Karpas-422 (cell line): ENCODE measurements around the gene PDZK1IP1. TPM values are rescaled to one million over a fixed set of nuclear protein-coding genes. Genes with fewer than 3 reads are reported as not detected.

ENCODE experiments used
- DNase-seq: peaks from one replicate; pipeline ENCODE4 v3.0.0-alpha.2; 2015
- H2AFZ ChIP-seq: fragments of 200-600 bp; sonication (generic); 2 replicates; pipeline ENCODE4 v1.6.1; 2014; ENCODE audit warnings: antibody characterized with exemption, low read length, mixed read lengths
- H3K27ac ChIP-seq: fragments of 200-600 bp; sonication (generic); 2 replicates; pipeline ENCODE4 v1.5.1; 2014; ENCODE audit warnings: mild to moderate bottlenecking, low read length, moderate library complexity
- H3K27me3 ChIP-seq: fragments of 200-600 bp; sonication (generic); 2 replicates; pipeline ENCODE4 v1.6.1; 2014; ENCODE audit warnings: low read length, mixed read lengths
- H3K36me3 ChIP-seq: fragments of 200-600 bp; sonication (generic); 2 replicates; pipeline ENCODE4 v1.6.1; 2014; ENCODE audit warnings: low read length, mixed read lengths; ENCODE audit not compliant: insufficient read depth
- H3K4me1 ChIP-seq: fragments of 200-600 bp; sonication (generic); 2 replicates; pipeline ENCODE4 v1.6.1; 2014; ENCODE audit warnings: mild to moderate bottlenecking, low read length, mixed read lengths
- H3K4me2 ChIP-seq: fragments of 200-600 bp; sonication (generic); 2 replicates; pipeline ENCODE4 v1.6.1; 2014; ENCODE audit warnings: low read length, low read depth, mild to moderate bottlenecking; ENCODE audit not compliant: poor library complexity, severe bottlenecking
- H3K4me3 ChIP-seq: fragments of 200-600 bp; sonication (generic); 2 replicates; pipeline ENCODE4 v1.5.1; 2014; ENCODE audit warnings: mild to moderate bottlenecking, antibody characterized with exemption, low read length, mixed read lengths
- H3K79me2 ChIP-seq: fragments of 200-600 bp; sonication (generic); 2 replicates; pipeline ENCODE4 v1.6.1; 2014; ENCODE audit warnings: mild to moderate bottlenecking, low read length, mixed read lengths
- H3K9ac ChIP-seq: fragments of 200-600 bp; sonication (generic); 2 replicates; pipeline ENCODE4 v1.6.0; 2014; ENCODE audit warnings: low read length
- H3K9me2 ChIP-seq: fragments of 200-600 bp; sonication (generic), shearing (Covaris generic); replicated peaks from 2 replicates; pipeline ENCODE4 v1.6.0; 2014; ENCODE audit warnings: mild to moderate bottlenecking, low read length, moderate library complexity; ENCODE audit not compliant: insufficient read depth
- H3K9me3 ChIP-seq: fragments of 300-700, 200-600 bp; sonication (generic); 2 replicates; pipeline ENCODE4 v1.6.1; 2014; ENCODE audit warnings: low read length, mixed read lengths
- H4K20me1 ChIP-seq: fragments of 200-600 bp; sonication (generic); 2 replicates; pipeline ENCODE4 v1.6.1; 2014; ENCODE audit warnings: mild to moderate bottlenecking, antibody characterized with exemption, low read length, low read depth; ENCODE audit not compliant: insufficient read depth
- total RNA-seq: library from RNA; depleted of rRNA; stranded (reverse); fragments of >200 nt; shearing (Covaris generic); gene quantifications from 2 replicates; pipeline ENCODE4 v1.2.3, GENCODE V29; 2014; ENCODE audit warnings: low replicate concordance

Gene PDZK1IP1
- total RNA-seq, 1 experiment from 2014 or later = not detected

- H3K9ac ChIP-seq = no peak overlapping the region
- H3K4me3 ChIP-seq = no peak overlapping the region
- no peak for DNase-seq
- H2AFZ ChIP-seq = no peak overlapping the region
- H3K9me3 ChIP-seq = no peaks in the 10 kb centered on the region
- no peaks in the 10 kb centered on the region for H3K79me2 ChIP-seq
- no peaks in the 10 kb centered on the region for H3K27me3 ChIP-seq
- H3K9me2 ChIP-seq = no peaks in the 10 kb centered on the region
- no peaks in the 10 kb centered on the region for H3K36me3 ChIP-seq
- H3K4me1 ChIP-seq = no peaks in the 10 kb centered on the region
- H3K27ac ChIP-seq = no peak overlapping the region
- H4K20me1 ChIP-seq = no peaks in the 10 kb centered on the region
- H3K4me2 ChIP-seq = no peak overlapping the region
Observed at GRCh38 chr1:47225430-47226100, 35.7 kb upstream of the PDZK1IP1 start.

DNA sequence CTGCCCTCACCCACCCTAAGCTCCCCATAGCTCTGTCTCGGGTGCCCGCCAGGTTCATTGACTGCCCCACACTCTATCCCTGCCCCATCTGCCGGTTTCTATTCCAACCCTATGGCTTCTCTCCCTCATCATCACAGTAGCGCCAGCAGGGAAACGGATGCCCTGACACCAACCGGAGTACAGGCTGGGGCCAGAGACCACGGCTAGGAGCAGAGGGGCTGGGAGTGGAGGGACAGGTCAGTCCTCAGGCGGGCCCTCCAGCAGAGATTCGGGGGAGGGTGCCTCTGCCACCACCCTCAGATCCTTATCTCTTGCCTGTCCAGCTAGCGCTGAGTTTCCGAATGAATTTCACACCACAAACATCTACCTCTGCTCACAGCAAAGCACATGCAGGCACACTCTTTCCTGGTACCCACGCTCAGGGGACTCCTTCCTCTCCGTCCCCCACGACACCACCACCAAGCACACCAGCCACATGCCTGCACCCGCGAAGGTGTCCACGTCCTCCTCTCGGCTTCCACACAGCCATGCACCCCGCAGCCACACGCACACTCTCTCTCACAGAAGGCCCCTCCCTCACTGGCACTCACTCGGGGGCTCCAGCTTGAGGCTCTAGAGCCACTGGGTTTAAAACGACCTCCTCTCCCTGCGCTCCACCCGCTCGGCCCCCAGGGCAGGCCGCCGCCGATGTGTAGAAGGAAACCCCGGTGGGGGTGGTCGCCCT lies 35.0 kb upstream of the PDZK1IP1 start:
- no peak overlapping the region for H3K4me3 ChIP-seq
- H3K79me2 ChIP-seq = no peaks in the 10 kb centered on the region
- no peaks in the 10 kb centered on the region for H4K20me1 ChIP-seq
- H2AFZ ChIP-seq = no peak overlapping the region
- H3K36me3 ChIP-seq = no peaks in the 10 kb centered on the region
- H3K9ac ChIP-seq = no peak overlapping the region
- no peak for DNase-seq
- no peak overlapping the region for H3K27ac ChIP-seq
- H3K4me2 ChIP-seq = no peak overlapping the region
- no peaks in the 10 kb centered on the region for H3K4me1 ChIP-seq
- no peaks in the 10 kb centered on the region for H3K27me3 ChIP-seq
- H3K9me3 ChIP-seq = no peaks in the 10 kb centered on the region
- no peaks in the 10 kb centered on the region for H3K9me2 ChIP-seq

- Histone ChIP-seq H3K9me3 (no peaks in the 10 kb centered on the region), H3K4me1 (no peaks in the 10 kb centered on the region), H3K79me2 (no peaks in the 10 kb centered on the region), H3K36me3 (no peaks in the 10 kb centered on the region), H3K27me3 (no peaks in the 10 kb centered on the region), H3K27ac (no peak overlapping the region), H2AFZ (no peak overlapping the region), H4K20me1 (no peaks in the 10 kb centered on the region), H3K9me2 (no peaks in the 10 kb centered on the region), H3K4me2 (no peak overlapping the region), H3K4me3 (no peak overlapping the region), H3K9ac (no peak overlapping the region)
- DNase-seq = no peak
Observed at GRCh38 chr1:47223921-47224675, 34.3 kb upstream of the PDZK1IP1 start.

GRCh38 chr1:47223174-47223920 lies 33.5 kb upstream of the PDZK1IP1 start:
- Histone ChIP-seq H3K9ac (no peak overlapping the region), H3K27me3 (no peaks in the 10 kb centered on the region), H3K4me1 (no peaks in the 10 kb centered on the region), H3K9me3 (no peaks in the 10 kb centered on the region), H3K9me2 (no peaks in the 10 kb centered on the region), H3K4me2 (no peak overlapping the region), H3K27ac (no peak overlapping the region), H2AFZ (no peak overlapping the region), H3K36me3 (no peaks in the 10 kb centered on the region), H4K20me1 (no peaks in the 10 kb centered on the region), H3K4me3 (no peak overlapping the region), H3K79me2 (no peaks in the 10 kb centered on the region)
- no peak for DNase-seq

- no peak overlapping the region for H3K4me3 ChIP-seq
- H4K20me1 ChIP-seq = no peaks in the 10 kb centered on the region
- DNase-seq = no peak
- H3K9ac ChIP-seq = no peak overlapping the region
- no peaks in the 10 kb centered on the region for H3K27me3 ChIP-seq
- H3K4me2 ChIP-seq = no peak overlapping the region
- H3K36me3 ChIP-seq = no peaks in the 10 kb centered on the region
- H3K9me2 ChIP-seq = no peaks in the 10 kb centered on the region
- H3K79me2 ChIP-seq = no peaks in the 10 kb centered on the region
- no peaks in the 10 kb centered on the region for H3K9me3 ChIP-seq
- no peak overlapping the region for H2AFZ ChIP-seq
- H3K27ac ChIP-seq = no peak overlapping the region
- no peaks in the 10 kb centered on the region for H3K4me1 ChIP-seq
Observed at GRCh38 chr1:47222476-47222875, 32.6 kb upstream of the PDZK1IP1 start.

DNA sequence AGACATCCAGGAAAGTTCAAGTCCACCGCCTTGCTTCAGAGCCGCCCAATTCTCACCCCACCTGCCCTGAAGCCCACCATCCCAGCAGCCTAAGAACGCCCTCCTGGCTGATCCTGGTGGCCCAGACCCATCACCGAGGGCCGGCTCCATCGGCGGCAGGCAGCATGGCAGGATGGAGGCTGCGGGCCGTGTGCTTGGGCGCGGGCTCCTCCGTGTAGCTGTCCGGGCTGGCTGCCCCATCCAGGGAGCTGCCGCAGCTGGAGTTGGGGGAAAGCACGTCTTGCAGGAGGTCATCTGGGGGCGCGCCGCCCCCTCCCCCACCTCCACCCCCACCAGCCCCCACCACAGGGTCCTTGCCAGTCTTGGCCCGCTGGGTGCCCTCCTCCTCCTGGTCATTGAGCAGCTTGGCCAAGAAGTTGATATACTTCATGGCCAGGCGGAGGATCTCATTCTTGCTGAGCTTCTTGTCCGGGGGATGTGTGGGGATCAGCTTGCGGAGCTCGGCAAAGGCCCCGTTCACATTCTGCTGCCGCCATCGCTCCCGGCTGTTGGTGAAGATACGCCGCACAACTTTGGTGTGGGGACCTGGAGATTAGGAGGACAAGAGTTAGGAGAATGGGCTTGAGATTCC lies 29.9 kb upstream of the PDZK1IP1 start:
- Histone ChIP-seq H3K4me3 (no peak overlapping the region), H2AFZ (no peak overlapping the region), H3K9me3 (no peaks in the 10 kb centered on the region), H3K4me1 (no peaks in the 10 kb centered on the region), H3K79me2 (no peaks in the 10 kb centered on the region), H3K4me2 (no peak overlapping the region), H3K36me3 (no peaks in the 10 kb centered on the region), H3K27ac (no peak overlapping the region), H4K20me1 (no peaks in the 10 kb centered on the region), H3K9me2 (no peaks in the 10 kb centered on the region), H3K27me3 (no peaks in the 10 kb centered on the region), H3K9ac (no peak overlapping the region)
- DNase-seq = no peak

DNA sequence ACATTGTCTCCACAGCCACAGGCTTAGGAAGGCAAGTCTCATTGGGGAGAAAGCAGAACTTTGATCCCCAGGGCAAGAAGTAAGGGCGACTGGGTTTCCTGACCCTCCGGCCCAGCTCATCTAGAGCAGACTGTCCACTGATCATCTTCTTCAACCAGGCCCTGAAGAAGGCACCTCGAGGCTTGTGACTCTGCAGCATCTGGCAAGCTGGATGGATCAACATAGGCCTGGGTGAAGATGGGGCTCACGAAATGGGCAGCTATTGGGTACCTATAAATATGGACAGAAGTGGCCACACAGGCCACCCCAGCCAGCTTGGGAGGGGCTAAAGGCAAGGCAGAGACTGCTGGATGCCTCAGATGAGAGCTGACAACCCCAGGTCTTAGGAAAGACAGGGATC lies 29.2 kb upstream of the PDZK1IP1 start:
- Histone ChIP-seq H3K79me2 (no peaks in the 10 kb centered on the region), H4K20me1 (no peaks in the 10 kb centered on the region), H3K4me1 (no peaks in the 10 kb centered on the region), H3K36me3 (no peaks in the 10 kb centered on the region), H3K4me2 (no peak overlapping the region), H3K4me3 (no peak overlapping the region), H3K27me3 (no peaks in the 10 kb centered on the region), H3K9ac (no peak overlapping the region), H3K9me2 (no peaks in the 10 kb centered on the region), H2AFZ (no peak overlapping the region), H3K27ac (no peak overlapping the region), H3K9me3 (no peaks in the 10 kb centered on the region)
- no peak for DNase-seq
